SK-N-SH treated with all-trans-retinoic acid at 6 μM for 48 hours (cell line): ENCODE measurements around the gene FAM3B.

Source experiments
- ATAC-seq: fragments of 200-7000 bp; cut with Tn5 transposase; 3 replicates; pipeline ENCODE4 v1.9.1; 2020; ENCODE audit warnings: mild to moderate bottlenecking, moderate library complexity
- ARNTL ChIP-seq: fragments of 450-650 bp; formaldehyde crosslinking; IDR thresholded peaks from 2 replicates; pipeline ENCODE4 v1.5.0; 2020; ENCODE audit warnings: low read depth, mild to moderate bottlenecking, moderate library complexity, borderline replicate concordance
- BACH2 ChIP-seq: fragments of 250-450 bp; sonication (Bioruptor Pico); IDR thresholded peaks from 2 replicates; pipeline ENCODE4 v1.9.0; 2021; ENCODE audit warnings: mild to moderate bottlenecking, borderline replicate concordance
- CSDC2 ChIP-seq: fragments of 250-450 bp; sonication (Bioruptor Pico); IDR thresholded peaks from 2 replicates; pipeline ENCODE4 v1.5.0; 2020; ENCODE audit warnings: mild to moderate bottlenecking, moderate library complexity
- ESRRG ChIP-seq: fragments of 250-450 bp; sonication (Bioruptor Pico); IDR thresholded peaks from 2 replicates; pipeline ENCODE4 v1.6.1; 2021; ENCODE audit warnings: mild to moderate bottlenecking
- ISL1 ChIP-seq: fragments of 250-450 bp; sonication (Bioruptor Pico); IDR thresholded peaks from 2 replicates; pipeline ENCODE4 v2.1.2; 2022; ENCODE audit warnings: mild to moderate bottlenecking, moderate library complexity
- PPARA ChIP-seq: fragments of 250-450 bp; sonication (Bioruptor Pico); IDR thresholded peaks from 2 replicates; pipeline ENCODE4 v1.5.0; 2020; ENCODE audit warnings: mild to moderate bottlenecking, borderline replicate concordance
- RARB ChIP-seq: fragments of 250-450 bp; sonication (Bioruptor Pico); IDR thresholded peaks from 2 replicates; pipeline ENCODE4 v1.8.0; 2021; ENCODE audit warnings: mild to moderate bottlenecking, moderate library complexity
- SNAI2 ChIP-seq: fragments of 250-450 bp; sonication (Bioruptor Pico); IDR thresholded peaks from 2 replicates; pipeline ENCODE4 v1.5.0; 2020; ENCODE audit warnings: mild to moderate bottlenecking, moderate library complexity
- TCF4 ChIP-seq: fragments of 250-450 bp; sonication (Bioruptor Pico); IDR thresholded peaks from 2 replicates; pipeline ENCODE4 v1.8.0; 2021; ENCODE audit warnings: mild to moderate bottlenecking, moderate library complexity, borderline replicate concordance
- TOX ChIP-seq: fragments of 250-450 bp; sonication (Bioruptor Pico); IDR thresholded peaks from 2 replicates; pipeline ENCODE4 v1.8.0; 2021; ENCODE audit warnings: mild to moderate bottlenecking, moderate library complexity, borderline replicate concordance
- ZC3H10 ChIP-seq: fragments of 250-450 bp; sonication (Bioruptor Pico); IDR thresholded peaks from 2 replicates; pipeline ENCODE4 v1.5.1; 2021; ENCODE audit warnings: mild to moderate bottlenecking, moderate library complexity
- ZFP3 ChIP-seq: fragments of 250-450 bp; sonication (Bioruptor Pico); IDR thresholded peaks from 2 replicates; pipeline ENCODE4 v1.5.0; 2020; ENCODE audit warnings: mild to moderate bottlenecking, moderate library complexity
- ZNF565 ChIP-seq: fragments of 450-650 bp; formaldehyde crosslinking; conservative IDR thresholded peaks from 2 replicates; pipeline ENCODE4 v1.5.0; 2020; ENCODE audit warnings: low read depth, mild to moderate bottlenecking, moderate library complexity
- ZNF70 ChIP-seq: fragments of 450-650 bp; formaldehyde crosslinking; IDR thresholded peaks from 2 replicates; pipeline ENCODE4 v1.5.0; 2020; ENCODE audit warnings: mild to moderate bottlenecking, moderate library complexity
- ZNF8 ChIP-seq: fragments of 450-650 bp; formaldehyde crosslinking; IDR thresholded peaks from 2 replicates; pipeline ENCODE4 v1.5.0; 2020; ENCODE audit warnings: mild to moderate bottlenecking, moderate library complexity
- TF ChIP-seq, protein P1 (sequence below): fragments of 250-450 bp; sonication (Bioruptor Pico); IDR thresholded peaks from 2 replicates; pipeline ENCODE4 v1.5.1; 2020; ENCODE audit warnings: low read depth, mild to moderate bottlenecking, moderate library complexity
- TF ChIP-seq, protein P2 (sequence below): fragments of 250-450 bp; sonication (Bioruptor Pico); IDR thresholded peaks from 2 replicates; pipeline ENCODE4 v1.8.0; 2020; ENCODE audit warnings: mild to moderate bottlenecking, moderate library complexity, borderline replicate concordance
- TF ChIP-seq, protein P3 (sequence below): fragments of 250-450 bp; sonication (Bioruptor Pico); IDR thresholded peaks from 2 replicates; pipeline ENCODE4 v1.8.0; 2021; ENCODE audit warnings: low read depth, mild to moderate bottlenecking, moderate library complexity, borderline replicate concordance
- TF ChIP-seq, protein P4 (sequence below): fragments of 250-450 bp; sonication (Bioruptor Pico); IDR thresholded peaks from 2 replicates; pipeline ENCODE4 v1.5.1; 2021; ENCODE audit warnings: mild to moderate bottlenecking, moderate library complexity

Gene FAM3B

DNA sequence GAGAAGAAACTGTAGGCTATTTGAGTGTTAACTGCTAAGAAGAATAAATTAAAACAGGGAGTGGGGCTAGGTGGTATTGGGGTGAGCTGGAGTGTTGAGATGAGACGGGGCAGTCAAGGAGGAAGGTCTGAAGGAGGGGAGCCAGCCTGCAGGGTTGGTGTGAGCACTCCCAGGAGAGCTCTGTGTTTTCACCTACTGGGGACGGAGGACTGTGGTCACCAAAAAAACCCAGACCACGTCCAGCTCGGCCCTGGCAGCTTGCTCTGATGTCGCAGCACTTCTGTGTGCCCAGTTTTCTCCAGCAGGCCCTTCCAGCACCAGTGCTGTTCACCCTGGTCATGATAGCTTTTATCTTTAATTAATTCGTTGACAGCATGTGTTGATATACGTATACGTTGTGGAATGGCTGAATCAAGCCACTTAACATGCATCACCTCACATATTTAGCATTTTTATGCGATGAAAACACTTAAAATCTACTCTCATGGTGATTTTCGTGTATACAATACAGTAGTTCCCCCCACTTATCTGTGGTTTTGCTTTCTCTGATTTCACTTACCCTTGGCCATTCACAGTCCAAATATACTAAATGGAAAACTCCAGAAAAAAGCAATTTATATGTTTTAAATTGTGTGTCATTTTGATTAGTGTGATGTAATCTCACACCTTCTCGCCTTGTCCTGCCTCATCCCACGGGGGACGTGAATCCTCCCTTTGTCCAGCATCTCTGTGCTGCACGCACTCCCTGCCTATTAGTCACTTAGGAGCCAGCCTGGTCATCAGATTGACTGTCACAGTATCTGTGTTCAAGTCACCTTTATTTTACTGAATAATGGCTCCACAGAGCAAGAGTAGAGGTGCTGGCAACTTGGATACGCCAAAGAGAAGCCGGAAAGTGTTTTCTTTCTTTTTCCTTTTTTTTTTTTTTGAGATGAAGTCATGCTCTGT, 12.3 kb downstream of the FAM3B start:
- no peak for ATAC-seq
- TF ChIP-seq, protein P1, sequence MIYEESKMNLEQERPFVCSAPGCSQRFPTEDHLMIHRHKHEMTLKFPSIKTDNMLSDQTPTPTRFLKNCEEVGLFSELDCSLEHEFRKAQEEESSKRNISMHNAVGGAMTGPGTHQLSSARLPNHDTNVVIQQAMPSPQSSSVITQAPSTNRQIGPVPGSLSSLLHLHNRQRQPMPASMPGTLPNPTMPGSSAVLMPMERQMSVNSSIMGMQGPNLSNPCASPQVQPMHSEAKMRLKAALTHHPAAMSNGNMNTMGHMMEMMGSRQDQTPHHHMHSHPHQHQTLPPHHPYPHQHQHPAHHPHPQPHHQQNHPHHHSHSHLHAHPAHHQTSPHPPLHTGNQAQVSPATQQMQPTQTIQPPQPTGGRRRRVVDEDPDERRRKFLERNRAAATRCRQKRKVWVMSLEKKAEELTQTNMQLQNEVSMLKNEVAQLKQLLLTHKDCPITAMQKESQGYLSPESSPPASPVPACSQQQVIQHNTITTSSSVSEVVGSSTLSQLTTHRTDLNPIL (CRISPR knock-in tag) = no peak
- TF ChIP-seq, protein P2, sequence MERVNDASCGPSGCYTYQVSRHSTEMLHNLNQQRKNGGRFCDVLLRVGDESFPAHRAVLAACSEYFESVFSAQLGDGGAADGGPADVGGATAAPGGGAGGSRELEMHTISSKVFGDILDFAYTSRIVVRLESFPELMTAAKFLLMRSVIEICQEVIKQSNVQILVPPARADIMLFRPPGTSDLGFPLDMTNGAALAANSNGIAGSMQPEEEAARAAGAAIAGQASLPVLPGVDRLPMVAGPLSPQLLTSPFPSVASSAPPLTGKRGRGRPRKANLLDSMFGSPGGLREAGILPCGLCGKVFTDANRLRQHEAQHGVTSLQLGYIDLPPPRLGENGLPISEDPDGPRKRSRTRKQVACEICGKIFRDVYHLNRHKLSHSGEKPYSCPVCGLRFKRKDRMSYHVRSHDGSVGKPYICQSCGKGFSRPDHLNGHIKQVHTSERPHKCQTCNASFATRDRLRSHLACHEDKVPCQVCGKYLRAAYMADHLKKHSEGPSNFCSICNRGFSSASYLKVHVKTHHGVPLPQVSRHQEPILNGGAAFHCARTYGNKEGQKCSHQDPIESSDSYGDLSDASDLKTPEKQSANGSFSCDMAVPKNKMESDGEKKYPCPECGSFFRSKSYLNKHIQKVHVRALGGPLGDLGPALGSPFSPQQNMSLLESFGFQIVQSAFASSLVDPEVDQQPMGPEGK = no peak
- TF ChIP-seq, protein P3, sequence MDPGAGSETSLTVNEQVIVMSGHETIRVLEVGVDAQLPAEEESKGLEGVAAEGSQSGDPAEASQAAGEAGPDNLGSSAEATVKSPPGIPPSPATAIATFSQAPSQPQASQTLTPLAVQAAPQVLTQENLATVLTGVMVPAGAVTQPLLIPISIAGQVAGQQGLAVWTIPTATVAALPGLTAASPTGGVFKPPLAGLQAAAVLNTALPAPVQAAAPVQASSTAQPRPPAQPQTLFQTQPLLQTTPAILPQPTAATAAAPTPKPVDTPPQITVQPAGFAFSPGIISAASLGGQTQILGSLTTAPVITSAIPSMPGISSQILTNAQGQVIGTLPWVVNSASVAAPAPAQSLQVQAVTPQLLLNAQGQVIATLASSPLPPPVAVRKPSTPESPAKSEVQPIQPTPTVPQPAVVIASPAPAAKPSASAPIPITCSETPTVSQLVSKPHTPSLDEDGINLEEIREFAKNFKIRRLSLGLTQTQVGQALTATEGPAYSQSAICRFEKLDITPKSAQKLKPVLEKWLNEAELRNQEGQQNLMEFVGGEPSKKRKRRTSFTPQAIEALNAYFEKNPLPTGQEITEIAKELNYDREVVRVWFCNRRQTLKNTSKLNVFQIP = no peak
- no peak for TF ChIP-seq ZNF70 (CRISPR knock-in tag)
- TF ChIP-seq ZFP3 (CRISPR knock-in tag) = no peak
- no peak for TF ChIP-seq ARNTL
- TF ChIP-seq ESRRG (CRISPR knock-in tag) = no peak
- no peak for TF ChIP-seq ZNF565
- TF ChIP-seq TOX (CRISPR knock-in tag) = no peak
- TF ChIP-seq ZC3H10 (CRISPR knock-in tag) = no peak

DNA sequence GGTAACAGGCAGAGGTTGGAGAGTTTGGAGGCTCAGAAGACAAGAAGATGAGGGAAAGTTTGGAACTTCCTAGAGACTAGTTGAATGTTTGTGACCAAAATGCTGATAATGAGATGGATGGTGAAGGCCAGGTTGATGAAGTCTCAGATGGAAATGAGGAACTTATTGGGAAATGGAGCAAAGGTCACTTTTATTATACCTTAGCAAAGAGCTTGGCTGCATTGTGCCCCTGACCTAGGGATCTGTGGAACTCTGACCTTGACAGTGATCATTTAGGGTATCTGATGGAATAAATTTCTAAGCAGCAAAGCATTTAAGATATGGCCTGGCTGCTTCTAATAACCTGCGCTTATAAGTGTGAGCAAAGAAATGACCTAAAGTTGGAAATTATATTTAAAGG, 17.2 kb downstream of the FAM3B start:
- TF ChIP-seq ZNF565 = no peak
- TF ChIP-seq TOX (CRISPR knock-in tag) = no peak
- no peak for TF ChIP-seq ZC3H10 (CRISPR knock-in tag)
- no peak for TF ChIP-seq CSDC2 (CRISPR knock-in tag)
- no peak for TF ChIP-seq PPARA
- TF ChIP-seq ESRRG (CRISPR knock-in tag) = no peak
- TF ChIP-seq, protein P3 = no peak
- TF ChIP-seq ARNTL = no peak
- no peak for TF ChIP-seq RARB (CRISPR knock-in tag)
- no peak for TF ChIP-seq SNAI2 (CRISPR knock-in tag)
- TF ChIP-seq, protein P4, sequence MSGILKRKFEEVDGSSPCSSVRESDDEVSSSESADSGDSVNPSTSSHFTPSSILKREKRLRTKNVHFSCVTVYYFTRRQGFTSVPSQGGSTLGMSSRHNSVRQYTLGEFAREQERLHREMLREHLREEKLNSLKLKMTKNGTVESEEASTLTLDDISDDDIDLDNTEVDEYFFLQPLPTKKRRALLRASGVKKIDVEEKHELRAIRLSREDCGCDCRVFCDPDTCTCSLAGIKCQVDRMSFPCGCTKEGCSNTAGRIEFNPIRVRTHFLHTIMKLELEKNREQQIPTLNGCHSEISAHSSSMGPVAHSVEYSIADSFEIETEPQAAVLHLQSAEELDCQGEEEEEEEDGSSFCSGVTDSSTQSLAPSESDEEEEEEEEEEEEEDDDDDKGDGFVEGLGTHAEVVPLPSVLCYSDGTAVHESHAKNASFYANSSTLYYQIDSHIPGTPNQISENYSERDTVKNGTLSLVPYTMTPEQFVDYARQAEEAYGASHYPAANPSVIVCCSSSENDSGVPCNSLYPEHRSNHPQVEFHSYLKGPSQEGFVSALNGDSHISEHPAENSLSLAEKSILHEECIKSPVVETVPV (CRISPR knock-in tag) = no peak
- no peak for TF ChIP-seq ZFP3 (CRISPR knock-in tag)
- TF ChIP-seq, all 23 proteins: peak for 0
- ATAC-seq = no peak

DNA sequence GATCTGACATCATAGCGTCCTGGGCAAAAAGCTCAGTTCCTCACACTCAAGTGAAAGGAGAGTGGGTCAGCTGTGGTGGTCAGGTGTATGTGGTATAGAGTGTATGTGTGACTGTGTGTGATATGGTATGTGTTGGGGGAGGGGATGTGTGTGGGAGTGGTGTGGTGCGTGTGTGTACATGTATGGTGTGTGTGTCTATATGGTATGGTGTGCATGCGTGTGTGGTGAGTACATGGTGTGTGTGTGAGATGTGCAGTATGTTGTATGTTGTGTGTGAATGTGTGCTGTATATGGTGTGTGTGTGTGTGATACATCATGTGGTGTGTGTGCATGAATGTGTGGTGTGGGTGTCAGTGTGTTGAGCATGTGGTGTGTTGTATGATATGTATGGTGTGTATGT, 20.9 kb downstream of the FAM3B start:
- TF ChIP-seq BACH2 (CRISPR knock-in tag) (no peak), TCF4 (CRISPR knock-in tag) (no peak), ZNF8 (CRISPR knock-in tag) (no peak)
- ATAC-seq = no peak

DNA sequence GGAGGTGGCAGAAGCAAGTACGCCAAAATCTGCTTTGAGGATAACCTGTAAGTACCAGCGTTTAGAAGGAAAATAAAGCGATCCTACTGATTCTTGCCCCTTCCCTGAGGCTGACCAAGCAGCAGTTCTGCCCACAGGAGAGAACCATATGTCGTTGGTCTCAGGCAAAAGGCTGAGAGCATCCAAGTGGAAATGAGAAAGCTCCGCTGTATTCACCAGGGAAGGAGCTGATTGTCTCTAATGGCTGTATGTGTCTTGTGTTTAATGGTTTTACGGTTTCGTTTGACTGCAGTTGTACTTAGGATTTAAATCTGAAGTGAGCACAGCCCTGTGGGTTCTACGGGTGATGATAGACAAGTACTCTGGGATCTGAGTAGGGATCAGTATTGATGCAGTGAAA, 21.9 kb downstream of the FAM3B start:
- TF ChIP-seq ZC3H10 (CRISPR knock-in tag) (no peak), RARB (CRISPR knock-in tag) (no peak), ESRRG (CRISPR knock-in tag) (no peak), BACH2 (CRISPR knock-in tag) (no peak), ZFP3 (CRISPR knock-in tag) (no peak), ISL1 (CRISPR knock-in tag) (no peak), ZNF8 (CRISPR knock-in tag) (no peak)
- TF ChIP-seq, protein P2 = no peak
- TF ChIP-seq, protein P1 (CRISPR knock-in tag) = no peak
- TF ChIP-seq, all 23 proteins: peak for 0
- ATAC-seq = no peak
